Astrocyte (in vitro differentiated cells and primary cell): ENCODE data around the gene PACSIN1.

Source experiments
- CTCF ChIP-seq: IDR thresholded peaks from 2 replicates; pipeline ENCODE4 v1.5.1; 2011; ENCODE audit warnings: low read depth, mild to moderate bottlenecking, inconsistent platforms, low read length, moderate library complexity; ENCODE audit not compliant: insufficient read depth
- EZH2 ChIP-seq: IDR thresholded peaks from 2 replicates; pipeline ENCODE4 v1.6.1; 2012; ENCODE audit warnings: mild to moderate bottlenecking, low read length, inconsistent platforms; ENCODE audit not compliant: insufficient read depth

- TF ChIP-seq EZH2 (no peak), CTCF (no peak)
Measured at GRCh38 chr6:34532230-34532629, 66.4 kb downstream of the PACSIN1 start.
